ENCODE measurements around the gene INO80E. TPM values are rescaled to one million over a fixed set of nuclear protein-coding genes. Genes with fewer than 3 reads are reported as not detected.
A peak's percentile ranks its signal among the peaks of the same experiment; 100 is the strongest.

The INO80E gene
- total and polyA plus RNA-seq, 10 donors, result 47.9 to 93.3 (median 71.7) TPM

GRCh38 chr16:30051518-30051917, 55.5 kb downstream of the INO80E start:
- H3K4me3 ChIP-seq, result no peak overlapping the region
- peaks cover 6 to 37% (median 20%) of the 10 kb centered on the region in 6 donors for H3K4me1 ChIP-seq
- H3K27ac ChIP-seq, result no peak overlapping the region
- TF ChIP-seq POLR2A (IDR thresholded peaks at IDR 0.05) (no peak), CTCF (IDR thresholded peaks at IDR 0.05 in 8 of 11, conservative IDR thresholded peaks at IDR 0.05 in 3 of 11) (no peak), POLR2AphosphoS5 (IDR thresholded peaks at IDR 0.05) (no peak)
- no peak for DNase-seq
- no peaks in the 10 kb centered on the region for H3K36me3 ChIP-seq
- H3K9me3 ChIP-seq, result no peaks in the 10 kb centered on the region
- intact Hi-C loops (cut with DNase I; ENCODE audit: low total_unique reads), result no loop called here
- WGBS, 5 donors, result 81 to 91% (median 83%) methylated on average over 3 of the region's 3 CpGs
- H3K27me3 ChIP-seq (replicated peaks in 1 of 7), result no peaks in the 10 kb centered on the region

GRCh38 chr16:30052671-30053372, 56.8 kb downstream of the INO80E start:
- DNase-seq, result peak; percentile 97
- intact Hi-C loops (cut with DNase I; ENCODE audit: low total_unique reads), result no loop called here
- no peaks in the 10 kb centered on the region for H3K27me3 ChIP-seq (replicated peaks in 1 of 7)
- TF ChIP-seq POLR2AphosphoS5 (IDR thresholded peaks at IDR 0.05) (peak; percentile 81 to 91 (median 91)), CTCF (IDR thresholded peaks at IDR 0.05 in 8 of 11, conservative IDR thresholded peaks at IDR 0.05 in 3 of 11) (no peak)
- H3K27ac ChIP-seq, result peak overlapping the region in 7 of 8 donors; percentile 22 to 74 (median 62)
- H3K9me3 ChIP-seq, result no peaks in the 10 kb centered on the region
- H3K4me1 ChIP-seq, result peaks cover 6 to 37% (median 20%) of the 10 kb centered on the region in 6 donors
- H3K36me3 ChIP-seq, result no peaks in the 10 kb centered on the region
- peak overlapping the region; percentile 61 to 96 (median 83) for H3K4me3 ChIP-seq
- 4 to 6% (median 5%) methylated on average over 43 to 58 of the region's 58 CpGs for WGBS, 5 donors

GRCh38 chr16:30053376-30054015, 57.5 kb downstream of the INO80E start:
- no peaks in the 10 kb centered on the region for H3K36me3 ChIP-seq
- no peaks in the 10 kb centered on the region for H3K27me3 ChIP-seq (replicated peaks in 1 of 7)
- no peaks in the 10 kb centered on the region for H3K9me3 ChIP-seq
- no peak for TF ChIP-seq CTCF (IDR thresholded peaks at IDR 0.05 in 8 of 11, conservative IDR thresholded peaks at IDR 0.05 in 3 of 11)
- no peak for TF ChIP-seq POLR2AphosphoS5 (IDR thresholded peaks at IDR 0.05)
- TF ChIP-seq POLR2A (IDR thresholded peaks at IDR 0.05), result no peak
- H3K4me3 ChIP-seq, result peak overlapping the region; percentile 61 to 96 (median 83)
- peak overlapping the region in 7 of 8 donors; percentile 22 to 74 (median 62) for H3K27ac ChIP-seq
- DNase-seq, result no peak
- intact Hi-C loops (cut with DNase I; ENCODE audit: low total_unique reads), result no loop called here
- 8 to 11% (median 9%) methylated on average over 15 to 19 of the region's 19 CpGs for WGBS, 5 donors
- peaks cover 6 to 37% (median 20%) of the 10 kb centered on the region in 6 donors for H3K4me1 ChIP-seq

- no peaks in the 10 kb centered on the region for H3K27me3 ChIP-seq (replicated peaks in 1 of 7)
- peaks cover 6 to 37% (median 20%) of the 10 kb centered on the region in 6 donors for H3K4me1 ChIP-seq
- TF ChIP-seq CTCF (IDR thresholded peaks at IDR 0.05 in 8 of 11, conservative IDR thresholded peaks at IDR 0.05 in 3 of 11) (no peak), POLR2A (IDR thresholded peaks at IDR 0.05) (no peak), POLR2AphosphoS5 (IDR thresholded peaks at IDR 0.05) (no peak)
- H3K4me3 ChIP-seq, result no peak overlapping the region
- intact Hi-C loops (cut with DNase I; ENCODE audit: low total_unique reads), result no loop called here
- 76 to 90% (median 85%) methylated on average over 8 of the region's 8 CpGs for WGBS, 5 donors
- H3K36me3 ChIP-seq, result no peaks in the 10 kb centered on the region
- no peak overlapping the region for H3K27ac ChIP-seq
- no peak for DNase-seq
- H3K9me3 ChIP-seq, result no peaks in the 10 kb centered on the region
Observed at GRCh38 chr16:30054451-30054850, 58.4 kb downstream of the INO80E start.
